Panc1 (cell line): Measurements from ENCODE around the gene UQCR11. TPM values are rescaled to one million over a fixed set of nuclear protein-coding genes. Genes with fewer than 3 reads are reported as not detected.
A peak's percentile ranks its signal among the peaks of the same experiment; 100 is the strongest.

Experiments
- ATAC-seq: fragments of 200-7000 bp; cut with Tn5 transposase; 2 replicates; pipeline ENCODE4 v1.9.1; 2020; ENCODE audit warnings: mild to moderate bottlenecking, moderate library complexity
- BruUV-seq: library from RNA; stranded (reverse); fragments of 400-500 nt; replicated peaks from 2 replicates; lab custom pipeline; 2021; lab: Mats Ljungman, UMichigan
- CTCF ChIA-PET: fragments of 300-600 bp; sonication (Branson Sonifier 250); formaldehyde crosslinking; loops from one replicate; lab custom pipeline; 2022; ENCODE audit warnings: antibody characterized with exemption; lab: Charles Lee
- POLR2A ChIA-PET: fragments of 300-600 bp; sonication (Branson Sonifier 250); formaldehyde crosslinking; loops from one replicate; lab custom pipeline; 2022; ENCODE audit warnings: antibody characterized with exemption; lab: Charles Lee
- DNase-seq: peaks from one replicate; pipeline ENCODE4 v3.0.0-alpha.2; 2010; ENCODE audit warnings: low read depth, low spot score
- H3K27ac ChIP-seq: 2 replicates; pipeline ENCODE4 v1.5.1; 2011; ENCODE audit warnings: mild to moderate bottlenecking, low read length, inconsistent platforms
- H3K27me3 ChIP-seq: fragments of 200-500 bp; sonication (Bioruptor generic); 2 replicates; pipeline ENCODE4 v1.6.0; 2014; ENCODE audit warnings: low read length, inconsistent platforms; ENCODE audit not compliant: control insufficient read depth, insufficient read depth
- H3K36me3 ChIP-seq: fragments of 200-500 bp; sonication (Bioruptor generic); 2 replicates; pipeline ENCODE4 v1.5.1; 2014; ENCODE audit warnings: inconsistent platforms, mild to moderate bottlenecking, low read length, moderate library complexity; ENCODE audit not compliant: control insufficient read depth, insufficient read depth
- H3K4me1 ChIP-seq: 2 replicates; pipeline ENCODE4 v1.5.1; 2011; ENCODE audit warnings: inconsistent platforms, mild to moderate bottlenecking, low read length, moderate library complexity; ENCODE audit not compliant: control insufficient read depth, insufficient read depth
- H3K4me3 ChIP-seq, 2 experiments: 2 replicates each; pipeline ENCODE4 v1.5.1; 2011 to 2012; ENCODE audit warnings: low read depth in 2 of 2, low read length in 2 of 2, mild to moderate bottlenecking in 2 of 2, inconsistent platforms in 1 of 2, moderate library complexity in 1 of 2
- H3K9me3 ChIP-seq: fragments of 200-500 bp; sonication (Bioruptor generic); 2 replicates; pipeline ENCODE4 v1.5.1; 2014; ENCODE audit warnings: low read depth, mild to moderate bottlenecking, inconsistent platforms, low read length, moderate library complexity; ENCODE audit not compliant: control insufficient read depth, insufficient read depth
- POLR2AphosphoS5 ChIP-seq: IDR thresholded peaks from 2 replicates; pipeline ENCODE4 v1.6.1; 2012; ENCODE audit warnings: mild to moderate bottlenecking, low read depth, low read length, moderate library complexity
- SIN3A ChIP-seq: IDR thresholded peaks from 2 replicates; pipeline ENCODE4 v1.6.1; 2012; ENCODE audit warnings: low read depth, mild to moderate bottlenecking, low read length, moderate library complexity, borderline replicate concordance; ENCODE audit not compliant: insufficient read depth
- TCF7L2 ChIP-seq: IDR thresholded peaks from 2 replicates; pipeline ENCODE4 v1.6.1; 2011; ENCODE audit warnings: mild to moderate bottlenecking, low read depth, low read length, inconsistent platforms
- in situ Hi-C: cut with HindIII; loops from 2 replicates; pipeline ENCODE4 v1.10.0; 2016; ENCODE audit warnings: low sequenced_read_pairs, low pct_unique_long_range_greater_than_20kb
- intact Hi-C: fragments of 100-400 bp; cut with micrococcal nuclease; formaldehyde crosslinking; loops from one replicate; pipeline ENCODE4 v1.10.0; 2022; ENCODE audit not compliant: unreplicated experiment
- total RNA-seq: library from RNA; stranded (reverse); gene quantifications from one replicate; pipeline ENCODE4 v1.2.1, GENCODE V29; 2021; ENCODE audit not compliant: unreplicated experiment
- TF ChIP-seq, protein P1 (sequence below): fragments of 450-650 bp; IDR thresholded peaks from 2 replicates; pipeline ENCODE4 v1.5.1; 2017; ENCODE audit warnings: mild to moderate bottlenecking
- TF ChIP-seq, protein P2 (sequence below), 2 experiments: IDR thresholded peaks; 2 replicates each; pipeline ENCODE4 v1.6.1; 2011 to 2012; ENCODE audit warnings: low read depth in 2 of 2, control low read depth in 1 of 2, low read length in 1 of 2, mild to moderate bottlenecking in 1 of 2, moderate library complexity in 1 of 2; ENCODE audit not compliant: insufficient read depth in 1 of 2

Gene UQCR11
- total RNA-seq, 1 experiment from 2014 or later = 300 TPM

DNA sequence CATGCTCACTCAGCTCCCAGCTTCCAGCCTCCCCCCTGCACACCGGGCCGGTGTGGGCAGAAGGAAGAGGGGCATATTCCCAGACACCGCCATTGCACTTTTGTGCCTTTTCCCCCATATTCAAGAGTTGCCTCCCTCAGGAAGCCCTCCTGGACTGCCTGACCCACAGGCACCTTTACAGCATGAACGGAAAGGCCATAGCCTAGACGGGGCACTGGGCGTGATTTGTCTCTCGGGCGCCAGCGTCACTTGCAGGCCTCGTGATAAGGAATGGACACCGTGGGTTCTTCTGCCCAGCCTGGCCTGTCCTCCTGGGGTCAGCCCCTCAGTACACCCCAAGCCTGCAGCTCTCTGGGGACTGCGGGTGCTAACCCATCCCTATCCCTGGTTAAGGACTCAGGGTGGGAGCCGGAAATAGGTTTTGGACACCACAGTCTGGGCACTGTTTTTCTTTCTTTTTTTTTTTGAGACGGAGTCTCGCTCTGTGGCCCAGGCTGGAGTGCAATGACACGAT, 933 bp upstream of the UQCR11 start:
- H3K27ac ChIP-seq = peak overlapping the region; percentile 83
- ATAC-seq (no peak), DNase-seq (no peak)
- peaks cover 26% of the 10 kb centered on the region for H3K4me1 ChIP-seq
- ChIA-PET POLR2A (no interaction called here), CTCF (no interaction called here)
- no TSS peak for BruUV-seq
- no peaks in the 10 kb centered on the region for H3K9me3 ChIP-seq
- intact Hi-C loops = no loop called here
- TF ChIP-seq, protein P1, sequence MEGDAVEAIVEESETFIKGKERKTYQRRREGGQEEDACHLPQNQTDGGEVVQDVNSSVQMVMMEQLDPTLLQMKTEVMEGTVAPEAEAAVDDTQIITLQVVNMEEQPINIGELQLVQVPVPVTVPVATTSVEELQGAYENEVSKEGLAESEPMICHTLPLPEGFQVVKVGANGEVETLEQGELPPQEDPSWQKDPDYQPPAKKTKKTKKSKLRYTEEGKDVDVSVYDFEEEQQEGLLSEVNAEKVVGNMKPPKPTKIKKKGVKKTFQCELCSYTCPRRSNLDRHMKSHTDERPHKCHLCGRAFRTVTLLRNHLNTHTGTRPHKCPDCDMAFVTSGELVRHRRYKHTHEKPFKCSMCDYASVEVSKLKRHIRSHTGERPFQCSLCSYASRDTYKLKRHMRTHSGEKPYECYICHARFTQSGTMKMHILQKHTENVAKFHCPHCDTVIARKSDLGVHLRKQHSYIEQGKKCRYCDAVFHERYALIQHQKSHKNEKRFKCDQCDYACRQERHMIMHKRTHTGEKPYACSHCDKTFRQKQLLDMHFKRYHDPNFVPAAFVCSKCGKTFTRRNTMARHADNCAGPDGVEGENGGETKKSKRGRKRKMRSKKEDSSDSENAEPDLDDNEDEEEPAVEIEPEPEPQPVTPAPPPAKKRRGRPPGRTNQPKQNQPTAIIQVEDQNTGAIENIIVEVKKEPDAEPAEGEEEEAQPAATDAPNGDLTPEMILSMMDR = no peak
- in situ Hi-C loops = no loop called here
- no peaks in the 10 kb centered on the region; the same call in 1 of the 2 replicates for H3K36me3 ChIP-seq
- H3K27me3 ChIP-seq = no peaks in the 10 kb centered on the region
- peak overlapping the region; percentile 86 to 89 for H3K4me3 ChIP-seq

DNA sequence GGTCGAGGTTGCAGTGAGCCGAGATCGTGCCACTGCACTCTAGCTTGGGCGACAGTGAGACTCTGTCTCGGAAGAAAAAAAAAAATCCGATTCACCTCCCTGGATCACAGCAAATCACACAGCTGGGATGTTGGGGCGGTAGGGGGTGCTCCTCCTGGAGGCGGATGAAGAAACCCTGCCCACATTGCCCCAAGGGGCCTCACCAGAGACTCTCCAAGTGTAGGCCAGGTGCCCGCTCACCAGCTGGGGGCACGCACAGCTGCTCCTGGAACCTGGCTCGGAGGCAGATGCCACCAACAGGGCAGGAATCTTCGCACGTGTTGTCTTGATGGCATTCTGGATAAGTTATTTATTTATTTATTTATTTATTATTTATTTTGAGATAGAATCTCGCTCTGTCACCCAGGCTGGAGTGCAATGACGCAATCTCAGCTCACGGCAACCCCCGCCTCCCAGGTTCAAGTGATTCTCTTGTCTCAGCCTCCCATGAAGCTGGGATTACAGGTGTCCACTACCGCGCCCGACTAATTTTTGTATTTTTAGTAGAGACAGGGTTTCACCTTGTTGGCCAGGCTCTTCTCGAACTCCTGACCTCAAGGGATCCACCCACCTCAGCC, 3.1 kb downstream of the UQCR11 start:
- Histone ChIP-seq H3K36me3 (no peaks in the 10 kb centered on the region; the same call in 1 of the 2 replicates), H3K27me3 (no peaks in the 10 kb centered on the region), H3K4me3 (no peak overlapping the region), H3K4me1 (peaks cover 9% of the 10 kb centered on the region), H3K9me3 (no peaks in the 10 kb centered on the region), H3K27ac (no peak overlapping the region)
- CTCF ChIA-PET = no interaction called here
- TF ChIP-seq, protein P2, sequence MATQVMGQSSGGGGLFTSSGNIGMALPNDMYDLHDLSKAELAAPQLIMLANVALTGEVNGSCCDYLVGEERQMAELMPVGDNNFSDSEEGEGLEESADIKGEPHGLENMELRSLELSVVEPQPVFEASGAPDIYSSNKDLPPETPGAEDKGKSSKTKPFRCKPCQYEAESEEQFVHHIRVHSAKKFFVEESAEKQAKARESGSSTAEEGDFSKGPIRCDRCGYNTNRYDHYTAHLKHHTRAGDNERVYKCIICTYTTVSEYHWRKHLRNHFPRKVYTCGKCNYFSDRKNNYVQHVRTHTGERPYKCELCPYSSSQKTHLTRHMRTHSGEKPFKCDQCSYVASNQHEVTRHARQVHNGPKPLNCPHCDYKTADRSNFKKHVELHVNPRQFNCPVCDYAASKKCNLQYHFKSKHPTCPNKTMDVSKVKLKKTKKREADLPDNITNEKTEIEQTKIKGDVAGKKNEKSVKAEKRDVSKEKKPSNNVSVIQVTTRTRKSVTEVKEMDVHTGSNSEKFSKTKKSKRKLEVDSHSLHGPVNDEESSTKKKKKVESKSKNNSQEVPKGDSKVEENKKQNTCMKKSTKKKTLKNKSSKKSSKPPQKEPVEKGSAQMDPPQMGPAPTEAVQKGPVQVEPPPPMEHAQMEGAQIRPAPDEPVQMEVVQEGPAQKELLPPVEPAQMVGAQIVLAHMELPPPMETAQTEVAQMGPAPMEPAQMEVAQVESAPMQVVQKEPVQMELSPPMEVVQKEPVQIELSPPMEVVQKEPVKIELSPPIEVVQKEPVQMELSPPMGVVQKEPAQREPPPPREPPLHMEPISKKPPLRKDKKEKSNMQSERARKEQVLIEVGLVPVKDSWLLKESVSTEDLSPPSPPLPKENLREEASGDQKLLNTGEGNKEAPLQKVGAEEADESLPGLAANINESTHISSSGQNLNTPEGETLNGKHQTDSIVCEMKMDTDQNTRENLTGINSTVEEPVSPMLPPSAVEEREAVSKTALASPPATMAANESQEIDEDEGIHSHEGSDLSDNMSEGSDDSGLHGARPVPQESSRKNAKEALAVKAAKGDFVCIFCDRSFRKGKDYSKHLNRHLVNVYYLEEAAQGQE (IDR thresholded peaks at IDR 0.05; ENCODE audit: insufficient read depth in 1 of 2, low read depth in 2 of 2, low read length in 1 of 2) = no peak
- TF ChIP-seq SIN3A (no peak), POLR2AphosphoS5 (no peak), TCF7L2 (no peak)
- TF ChIP-seq, protein P1 = no peak
- ATAC-seq = no peak
- no peak for DNase-seq
- POLR2A ChIA-PET = no interaction called here
- intact Hi-C loops = no loop called here
- in situ Hi-C loops = no loop called here
- no TSS peak for BruUV-seq
